ENCODE measurements around the gene NLRC3.

Gene NLRC3

DNA sequence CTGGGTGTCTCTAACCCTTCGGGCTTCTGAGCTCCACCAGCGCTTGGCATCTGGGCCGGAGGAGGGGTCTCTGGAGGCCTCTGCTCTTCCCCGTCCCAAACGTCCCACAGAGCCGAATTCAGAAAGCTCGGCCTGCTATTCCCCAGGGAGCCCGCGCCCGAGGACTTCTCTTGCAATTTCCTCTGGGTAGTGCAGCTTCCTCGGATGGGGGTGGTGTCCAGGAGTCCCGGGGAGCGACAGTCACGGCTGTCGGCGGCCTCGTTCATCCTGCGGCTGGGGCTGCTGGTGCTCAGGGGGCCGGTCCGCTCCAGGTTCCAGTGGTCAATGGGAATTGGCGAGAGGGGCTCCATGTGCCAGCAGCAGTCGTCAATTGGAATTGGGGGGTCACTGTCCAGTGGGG is 11.8 kb upstream of the NLRC3 start:
- no peaks in the 10 kb centered on the region for H3K9me3 ChIP-seq (ENCODE audit: insufficient read depth, low read depth, low read length)
- H3K9ac ChIP-seq (ENCODE audit: low read depth, low read length): no peak overlapping the region
- no peak overlapping the region for H3K4me3 ChIP-seq (ENCODE audit: low read length)
- H3K27ac ChIP-seq (ENCODE audit: low read depth, low read length): no peak overlapping the region
- H3K4me1 ChIP-seq (ENCODE audit: insufficient read depth, low read length): no peaks in the 10 kb centered on the region
- H3K27me3 ChIP-seq (ENCODE audit: insufficient read depth, low read length): no peaks in the 10 kb centered on the region
- H3K36me3 ChIP-seq (ENCODE audit: insufficient read depth, low read length): peaks cover 23% of the 10 kb centered on the region
- WGBS: 93% methylated on average over 22 of the region's 22 CpGs

GRCh38 chr16:3587547-3588110 is 10.4 kb upstream of the NLRC3 start:
- Histone ChIP-seq H3K27me3 (ENCODE audit: insufficient read depth, low read length) (no peaks in the 10 kb centered on the region), H3K4me1 (ENCODE audit: insufficient read depth, low read length) (no peaks in the 10 kb centered on the region), H3K36me3 (ENCODE audit: insufficient read depth, low read length) (peaks cover 33% of the 10 kb centered on the region), H3K9ac (ENCODE audit: low read depth, low read length) (peak overlapping the region; percentile 20; the same call in 1 of the 2 replicates), H3K9me3 (ENCODE audit: insufficient read depth, low read depth, low read length) (no peaks in the 10 kb centered on the region), H3K4me3 (ENCODE audit: low read length) (no peak overlapping the region), H3K27ac (ENCODE audit: low read depth, low read length) (no peak overlapping the region)
- WGBS: 72% methylated on average over 15 of the region's 15 CpGs

GRCh38 chr16:3584412-3584811 is 7.2 kb upstream of the NLRC3 start:
- Histone ChIP-seq H3K27me3 (ENCODE audit: insufficient read depth, low read length) (no peaks in the 10 kb centered on the region), H3K9ac (ENCODE audit: low read depth, low read length) (no peak overlapping the region), H3K27ac (ENCODE audit: low read depth, low read length) (no peak overlapping the region), H3K36me3 (ENCODE audit: insufficient read depth, low read length) (peaks cover 28% of the 10 kb centered on the region), H3K4me1 (ENCODE audit: insufficient read depth, low read length) (no peaks in the 10 kb centered on the region), H3K9me3 (ENCODE audit: insufficient read depth, low read depth, low read length) (no peaks in the 10 kb centered on the region), H3K4me3 (ENCODE audit: low read length) (no peak overlapping the region)
- 97% methylated on average over 8 of the region's 8 CpGs for WGBS

DNA sequence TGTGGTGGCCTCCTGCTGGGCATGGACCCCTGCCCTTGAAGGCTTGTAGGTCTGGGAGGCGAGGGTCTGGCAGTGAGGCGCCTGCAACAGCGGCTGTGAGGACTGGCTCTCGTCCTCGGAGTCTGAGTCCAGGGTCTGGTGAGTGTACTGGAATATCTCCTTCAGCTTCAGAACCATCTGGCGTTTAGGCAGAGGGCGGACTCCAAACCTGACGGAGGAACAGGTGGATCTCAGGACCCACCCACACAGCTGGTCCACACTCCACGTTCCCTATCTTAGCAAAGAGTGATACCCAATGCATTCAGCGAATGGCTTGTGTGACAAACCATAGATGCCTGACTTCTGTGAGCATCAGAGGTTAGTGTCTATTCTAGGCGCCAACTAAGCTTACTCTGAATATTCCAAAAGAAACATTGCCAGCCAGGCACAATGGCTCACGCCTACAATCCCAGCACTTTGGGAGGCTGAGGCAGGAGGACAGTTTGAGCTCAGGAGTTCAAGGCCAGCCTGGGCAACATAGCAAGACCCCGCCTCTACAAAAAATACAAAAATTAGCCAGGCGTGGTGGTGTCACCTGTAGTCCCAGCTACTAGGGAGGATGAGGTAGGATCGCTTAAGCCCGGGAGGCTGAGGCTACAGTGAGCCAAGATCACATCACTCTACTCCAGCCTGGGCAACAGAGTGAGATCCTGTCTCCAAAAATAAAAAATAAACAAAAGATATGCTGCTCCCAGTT is 6.3 kb upstream of the NLRC3 start:
- H3K27me3 ChIP-seq (ENCODE audit: insufficient read depth, low read length): no peaks in the 10 kb centered on the region
- no peak overlapping the region for H3K4me3 ChIP-seq (ENCODE audit: low read length)
- no peaks in the 10 kb centered on the region for H3K9me3 ChIP-seq (ENCODE audit: insufficient read depth, low read depth, low read length)
- 95% methylated on average over 16 of the region's 16 CpGs for WGBS
- H3K36me3 ChIP-seq (ENCODE audit: insufficient read depth, low read length): peaks cover 19% of the 10 kb centered on the region
- H3K4me1 ChIP-seq (ENCODE audit: insufficient read depth, low read length): no peaks in the 10 kb centered on the region
- H3K9ac ChIP-seq (ENCODE audit: low read depth, low read length): no peak overlapping the region
- H3K27ac ChIP-seq (ENCODE audit: low read depth, low read length): no peak overlapping the region

GRCh38 chr16:3582276-3583165 is 5.3 kb upstream of the NLRC3 start:
- H3K4me3 ChIP-seq (ENCODE audit: low read length): no peak overlapping the region
- H3K4me1 ChIP-seq (ENCODE audit: insufficient read depth, low read length): no peaks in the 10 kb centered on the region
- H3K9ac ChIP-seq (ENCODE audit: low read depth, low read length): no peak overlapping the region
- WGBS: 95% methylated on average over 36 of the region's 36 CpGs
- peaks cover 17% of the 10 kb centered on the region for H3K36me3 ChIP-seq (ENCODE audit: insufficient read depth, low read length)
- no peaks in the 10 kb centered on the region for H3K27me3 ChIP-seq (ENCODE audit: insufficient read depth, low read length)
- no peak overlapping the region for H3K27ac ChIP-seq (ENCODE audit: low read depth, low read length)
- H3K9me3 ChIP-seq (ENCODE audit: insufficient read depth, low read depth, low read length): no peaks in the 10 kb centered on the region

GRCh38 chr16:3581392-3581791 is 4.2 kb upstream of the NLRC3 start:
- H3K4me3 ChIP-seq (ENCODE audit: low read length): no peak overlapping the region
- no peak overlapping the region for H3K9ac ChIP-seq (ENCODE audit: low read depth, low read length)
- no peaks in the 10 kb centered on the region for H3K27me3 ChIP-seq (ENCODE audit: insufficient read depth, low read length)
- H3K9me3 ChIP-seq (ENCODE audit: insufficient read depth, low read depth, low read length): no peaks in the 10 kb centered on the region
- no peak overlapping the region for H3K27ac ChIP-seq (ENCODE audit: low read depth, low read length)
- no peaks in the 10 kb centered on the region for H3K4me1 ChIP-seq (ENCODE audit: insufficient read depth, low read length)
- peaks cover 17% of the 10 kb centered on the region for H3K36me3 ChIP-seq (ENCODE audit: insufficient read depth, low read length)
- 97% methylated on average over 10 of the region's 10 CpGs for WGBS

DNA sequence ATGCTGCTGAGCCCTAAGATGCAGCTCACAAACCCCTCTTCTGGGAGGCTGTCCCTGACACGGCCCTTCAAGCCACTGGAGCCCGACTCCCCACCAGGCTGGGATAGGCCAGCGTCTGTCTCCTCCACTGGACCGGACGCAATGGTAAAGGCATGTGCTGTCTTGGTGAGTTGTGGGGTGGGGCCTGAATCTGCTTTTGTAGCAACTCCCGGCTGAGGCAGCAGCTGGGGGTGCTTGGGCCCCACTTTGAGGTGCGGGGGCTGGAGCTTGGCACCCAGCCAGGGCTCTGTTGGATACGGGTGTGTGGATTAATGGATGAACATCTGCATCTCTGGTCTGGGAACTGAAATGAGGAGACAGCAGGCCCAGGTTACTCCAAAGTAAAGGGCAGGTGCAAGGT is 3.5 kb upstream of the NLRC3 start:
- H3K9me3 ChIP-seq (ENCODE audit: insufficient read depth, low read depth, low read length): no peaks in the 10 kb centered on the region
- no peaks in the 10 kb centered on the region for H3K27me3 ChIP-seq (ENCODE audit: insufficient read depth, low read length)
- no peak overlapping the region for H3K9ac ChIP-seq (ENCODE audit: low read depth, low read length)
- WGBS: 89% methylated on average over 8 of the region's 8 CpGs
- no peaks in the 10 kb centered on the region for H3K4me1 ChIP-seq (ENCODE audit: insufficient read depth, low read length)
- peaks cover 17% of the 10 kb centered on the region for H3K36me3 ChIP-seq (ENCODE audit: insufficient read depth, low read length)
- no peak overlapping the region for H3K4me3 ChIP-seq (ENCODE audit: low read length)
- H3K27ac ChIP-seq (ENCODE audit: low read depth, low read length): no peak overlapping the region

DNA sequence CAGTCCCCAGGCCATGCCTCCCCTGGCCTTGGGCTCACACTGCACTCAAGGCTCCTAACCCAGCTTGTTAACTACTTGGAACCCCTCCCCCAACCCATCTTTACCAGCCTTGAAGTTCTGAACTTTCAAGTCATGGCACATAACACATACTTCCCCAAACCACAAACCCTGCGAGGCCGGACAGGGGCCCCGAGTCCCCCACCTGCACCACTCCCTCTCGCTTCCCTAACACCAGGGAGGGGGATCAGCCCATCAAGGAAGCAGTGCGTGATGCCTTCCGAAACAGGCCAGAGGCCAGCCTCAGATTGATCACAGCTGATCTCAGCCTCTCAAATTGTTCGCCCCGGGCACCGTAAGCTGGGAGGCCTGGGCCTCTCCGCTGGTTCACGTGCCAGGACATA is 3.0 kb upstream of the NLRC3 start:
- H3K9me3 ChIP-seq (ENCODE audit: insufficient read depth, low read depth, low read length): no peaks in the 10 kb centered on the region
- H3K27ac ChIP-seq (ENCODE audit: low read depth, low read length): no peak overlapping the region
- H3K4me3 ChIP-seq (ENCODE audit: low read length): no peak overlapping the region
- no peak overlapping the region for H3K9ac ChIP-seq (ENCODE audit: low read depth, low read length)
- no peaks in the 10 kb centered on the region for H3K27me3 ChIP-seq (ENCODE audit: insufficient read depth, low read length)
- peaks cover 17% of the 10 kb centered on the region for H3K36me3 ChIP-seq (ENCODE audit: insufficient read depth, low read length)
- WGBS: 93% methylated on average over 11 of the region's 11 CpGs
- no peaks in the 10 kb centered on the region for H3K4me1 ChIP-seq (ENCODE audit: insufficient read depth, low read length)

- H3K27me3 ChIP-seq (ENCODE audit: insufficient read depth, low read length): no peaks in the 10 kb centered on the region
- H3K9me3 ChIP-seq (ENCODE audit: insufficient read depth, low read depth, low read length): no peaks in the 10 kb centered on the region
- H3K36me3 ChIP-seq (ENCODE audit: insufficient read depth, low read length): peaks cover 17% of the 10 kb centered on the region
- H3K4me3 ChIP-seq (ENCODE audit: low read length): no peak overlapping the region
- H3K9ac ChIP-seq (ENCODE audit: low read depth, low read length): no peak overlapping the region
- 95% methylated on average over 7 of the region's 7 CpGs for WGBS
- no peaks in the 10 kb centered on the region for H3K4me1 ChIP-seq (ENCODE audit: insufficient read depth, low read length)
- no peak overlapping the region for H3K27ac ChIP-seq (ENCODE audit: low read depth, low read length)
These were observed 2.6 kb upstream of the NLRC3 start for GRCh38 chr16:3579776-3580175.

DNA sequence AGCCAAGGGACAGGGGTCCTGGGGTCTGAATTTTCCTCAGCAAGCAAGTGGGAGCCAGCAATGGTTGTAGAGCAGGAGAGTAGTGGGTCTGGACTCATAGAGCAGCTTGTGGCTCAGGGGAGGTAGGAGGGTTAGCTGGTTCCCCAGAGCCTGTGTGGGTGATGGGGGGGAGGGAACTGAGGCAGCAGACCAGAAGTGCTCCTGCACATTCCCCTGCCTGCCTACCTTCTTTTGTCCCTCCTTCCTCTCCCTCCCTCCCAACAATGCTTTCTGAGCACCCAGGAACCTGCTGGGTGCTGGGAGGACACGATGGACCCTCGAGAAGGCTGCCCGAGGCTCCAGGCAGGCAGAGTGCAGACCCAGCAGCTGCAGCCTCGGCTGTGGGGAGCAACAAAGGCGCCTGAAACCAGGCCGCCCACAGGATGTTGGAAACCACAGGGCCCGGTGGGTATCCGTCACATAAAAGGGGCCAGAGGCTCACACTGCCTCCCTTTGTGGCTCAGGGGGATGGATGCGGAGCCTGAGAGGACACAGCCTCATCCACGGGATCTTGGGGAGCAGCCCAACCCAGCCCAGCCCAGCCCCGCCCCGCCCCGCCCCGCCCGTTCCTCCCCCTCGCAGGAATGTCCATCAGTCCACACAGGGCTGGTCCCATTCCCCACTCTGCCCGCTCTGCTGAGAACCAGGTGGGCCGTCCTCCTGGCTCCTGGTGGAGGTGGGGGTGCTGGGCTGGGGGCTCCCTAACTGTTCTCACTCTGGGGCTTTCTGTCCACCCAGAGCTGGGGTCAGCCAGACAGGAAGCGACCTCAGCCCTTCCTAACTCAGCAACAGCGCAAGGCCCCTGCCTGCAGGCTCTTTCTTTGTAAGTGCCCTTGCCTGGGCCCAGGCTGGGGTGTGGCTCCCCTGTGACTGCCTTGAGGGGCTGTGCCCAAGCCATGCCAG is 1.7 kb upstream of the NLRC3 start:
- H3K27ac ChIP-seq (ENCODE audit: low read depth, low read length): no peak overlapping the region
- no peaks in the 10 kb centered on the region for H3K27me3 ChIP-seq (ENCODE audit: insufficient read depth, low read length)
- H3K4me1 ChIP-seq (ENCODE audit: insufficient read depth, low read length): no peaks in the 10 kb centered on the region
- H3K9ac ChIP-seq (ENCODE audit: low read depth, low read length): 0 out of 2 replicates have a peak overlapping the region, but pooled peaks have one; percentile 47
- H3K4me3 ChIP-seq (ENCODE audit: low read length): no peak overlapping the region
- WGBS: 78% methylated on average over 16 of the region's 20 CpGs
- H3K36me3 ChIP-seq (ENCODE audit: insufficient read depth, low read length): peaks cover 15% of the 10 kb centered on the region
- no peaks in the 10 kb centered on the region for H3K9me3 ChIP-seq (ENCODE audit: insufficient read depth, low read depth, low read length)

All from HUES64 (cell line).